GM21381 (cell line): ENCODE results near the gene GLRX.
A peak's percentile ranks its signal among the peaks of the same experiment; 100 is the strongest.

ENCODE experiments used
- ATAC-seq: cut with Tn5 transposase; IDR thresholded peaks from one replicate; pipeline ENCODE4 v1.9.1; 2021; ENCODE audit warnings: mild to moderate bottlenecking, moderate library complexity; ENCODE audit not compliant: unreplicated experiment

Gene GLRX, protein sequence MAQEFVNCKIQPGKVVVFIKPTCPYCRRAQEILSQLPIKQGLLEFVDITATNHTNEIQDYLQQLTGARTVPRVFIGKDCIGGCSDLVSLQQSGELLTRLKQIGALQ

DNA sequence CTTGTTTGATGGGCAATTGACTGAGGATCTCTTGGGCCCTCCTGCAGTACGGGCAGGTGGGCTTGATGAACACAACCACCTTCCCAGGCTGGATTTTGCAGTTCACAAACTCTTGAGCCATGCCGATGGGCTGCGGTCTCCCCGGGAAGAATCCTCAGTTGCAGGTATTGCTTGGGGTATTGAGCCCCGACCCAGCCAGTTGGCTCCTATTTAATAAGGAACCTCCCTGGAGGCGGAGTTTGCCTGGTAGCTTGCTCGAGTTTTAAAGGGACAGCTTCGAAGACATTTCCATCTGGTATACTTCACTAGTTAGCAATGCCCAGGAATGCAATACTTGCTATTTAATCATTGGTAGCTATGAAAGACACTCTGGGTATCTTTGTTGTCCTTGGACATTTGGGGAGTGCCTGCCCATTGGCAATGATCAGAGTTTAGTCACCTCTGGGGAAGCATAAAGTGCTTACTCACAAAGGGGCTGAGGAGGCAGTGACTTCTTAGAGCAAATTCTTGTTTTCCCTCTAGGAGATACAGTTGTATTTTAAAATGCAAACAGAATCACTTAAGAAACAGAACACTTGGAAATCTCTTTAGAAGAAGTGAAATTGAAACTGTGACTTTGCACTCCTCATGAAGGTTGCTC, at the start of gene GLRX:
GLRX (minus strand) TSS at position 185 of the 640 bp plus-strand sequence; CDS start at position 121, 64 bp downstream.
- peak; percentile 44 for ATAC-seq

GRCh38 chr5:95871146-95871806, 48.8 kb upstream of the GLRX start:
- no peak for ATAC-seq

DNA sequence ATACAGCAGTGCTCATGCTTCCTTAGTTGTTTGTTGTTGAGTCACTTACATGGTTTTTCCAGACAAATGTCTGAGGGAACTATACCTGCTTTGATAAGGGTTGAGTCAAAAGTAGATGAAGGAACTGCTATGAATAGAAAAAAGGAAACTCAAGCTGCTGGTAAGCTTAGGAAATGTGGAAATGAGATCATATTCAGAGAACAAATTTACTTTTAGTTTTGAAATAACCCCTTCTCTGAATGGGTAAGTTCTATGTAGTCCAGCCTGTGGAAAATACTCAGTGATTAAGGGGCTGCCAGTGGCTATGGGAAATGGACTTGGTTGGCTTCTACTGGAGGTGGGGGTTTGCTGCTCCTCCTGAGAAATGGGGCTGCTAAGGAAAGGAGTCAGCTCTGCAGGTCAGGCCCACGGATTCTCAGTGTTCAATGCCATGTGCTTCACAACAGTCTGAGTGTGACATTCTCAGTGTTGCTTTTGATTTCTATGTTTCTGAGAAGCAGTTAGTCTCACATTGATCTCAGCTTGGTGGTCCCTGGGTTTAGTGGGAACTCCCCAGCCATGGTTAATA, 47.7 kb upstream of the GLRX start:
- ATAC-seq = peak; percentile 60

DNA sequence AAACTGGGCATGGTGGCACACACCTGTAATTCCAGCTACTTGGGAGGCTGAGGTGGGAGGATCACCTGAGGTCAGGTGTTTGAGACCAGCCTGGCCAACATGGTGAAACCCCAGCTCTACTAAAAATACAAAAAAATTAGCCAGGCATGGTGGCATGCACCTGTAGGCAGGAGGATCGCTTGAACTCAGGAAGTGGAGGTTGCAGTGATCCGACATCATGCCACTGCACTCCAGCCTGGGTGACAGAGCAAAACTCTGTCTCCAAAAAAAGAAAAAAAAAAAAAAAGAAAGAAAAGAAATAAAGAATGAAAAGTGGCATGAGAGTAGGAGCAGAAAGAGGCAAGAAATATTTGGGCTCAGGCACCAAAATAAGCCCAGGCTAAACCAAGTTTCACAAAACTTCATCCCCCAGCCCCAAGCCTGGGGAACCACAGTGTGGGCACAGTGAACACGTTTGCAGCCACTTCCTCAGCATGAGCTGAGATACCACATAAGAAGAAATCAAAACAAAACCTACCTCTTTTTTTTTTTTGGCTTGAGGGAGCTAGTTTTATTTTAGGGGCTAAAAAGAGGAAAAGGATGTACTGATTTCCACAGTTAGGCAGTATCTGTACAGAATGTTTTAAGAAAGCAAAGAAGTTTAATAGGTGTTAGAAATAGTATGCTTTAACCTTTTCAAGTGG, 46.8 kb upstream of the GLRX start:
- peak; percentile 53 for ATAC-seq

DNA sequence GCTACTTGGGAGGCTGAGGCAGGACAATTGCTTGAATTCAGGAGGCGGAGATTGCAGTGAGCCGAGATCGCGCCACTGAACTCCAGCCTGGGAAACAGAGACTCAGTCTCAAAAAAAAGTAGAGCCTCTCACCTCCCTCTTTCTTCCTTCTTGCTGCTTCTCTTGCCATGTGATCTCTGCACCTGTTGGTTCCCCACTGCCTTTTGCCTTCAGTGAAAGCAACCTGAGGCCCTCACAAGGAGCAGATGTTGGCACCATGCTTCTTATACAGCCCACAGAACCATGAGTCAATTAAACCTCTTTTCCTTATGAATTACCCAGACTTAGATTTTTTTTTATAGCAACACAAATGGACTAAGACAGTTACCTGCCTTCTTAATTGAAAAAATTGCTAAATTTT, 45.6 kb upstream of the GLRX start:
- no peak for ATAC-seq

DNA sequence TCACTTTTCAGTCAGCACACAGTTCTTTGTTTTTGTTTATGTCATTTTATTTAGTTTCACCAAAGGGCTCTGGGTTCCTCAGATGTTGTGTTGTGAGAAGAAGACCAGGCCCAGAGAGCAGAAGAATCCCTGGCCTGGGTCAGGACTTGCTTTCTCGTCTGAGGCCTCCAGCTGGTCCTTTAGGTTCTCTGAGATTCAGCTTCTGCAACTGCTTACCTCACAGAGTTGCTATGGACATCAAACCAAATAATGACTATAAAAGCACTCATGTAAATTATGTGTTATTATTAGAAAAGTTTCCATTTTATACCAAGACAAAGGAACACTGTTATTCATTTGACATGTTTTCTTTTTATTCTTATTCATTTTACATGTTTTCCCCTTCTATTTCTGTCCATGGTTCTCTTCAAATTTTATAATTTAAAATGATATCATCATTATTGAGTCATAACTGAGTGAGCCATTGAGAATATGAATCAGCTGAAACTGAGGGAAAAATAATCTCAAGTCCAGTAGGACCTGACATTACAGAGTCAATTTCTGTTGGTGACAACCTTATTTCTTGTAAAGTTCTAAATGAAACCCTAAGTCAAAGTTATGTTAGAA, 44.0 kb upstream of the GLRX start:
- ATAC-seq = no peak

- no peak for ATAC-seq
Measured at GRCh38 chr5:95864944-95865504, 42.5 kb upstream of the GLRX start.

GRCh38 chr5:95864456-95864855, 41.9 kb upstream of the GLRX start:
- ATAC-seq = no peak

- ATAC-seq = no peak
Measured at GRCh38 chr5:95863383-95863757, 40.8 kb upstream of the GLRX start.

GRCh38 chr5:95862671-95863382, 40.3 kb upstream of the GLRX start:
- ATAC-seq = no peak

DNA sequence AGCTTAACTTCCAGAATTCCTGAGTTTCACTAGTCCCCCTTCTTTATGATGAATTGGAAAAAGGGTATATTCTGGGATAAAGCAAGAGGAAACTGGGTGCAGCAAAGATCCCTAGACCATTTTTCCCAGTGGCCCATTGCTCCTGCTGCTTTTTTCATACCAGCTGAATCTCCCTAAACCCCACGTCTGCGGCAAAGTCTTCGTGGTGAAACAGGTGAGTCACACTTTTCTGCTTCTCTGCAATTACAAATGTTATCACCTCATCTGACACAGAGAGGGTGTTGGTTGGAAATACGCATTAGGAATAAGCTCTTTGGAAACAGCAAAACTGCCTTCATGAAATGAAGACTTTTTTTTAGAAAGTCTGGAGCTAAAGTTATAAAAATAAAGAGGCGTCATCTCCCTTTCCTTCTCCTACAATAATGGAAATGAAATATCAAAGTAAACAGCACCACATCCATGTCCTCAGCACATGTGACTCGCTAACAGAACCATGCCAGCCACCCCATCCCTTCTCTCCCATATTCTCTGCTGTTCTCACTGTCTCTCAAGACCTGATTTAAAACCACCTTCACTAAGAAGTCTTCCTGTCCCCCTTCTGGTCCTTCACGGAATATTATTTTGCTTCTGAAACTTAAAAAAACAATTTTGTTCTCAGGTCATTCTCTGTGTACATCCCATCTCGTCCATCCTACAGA, 39.5 kb upstream of the GLRX start:
- ATAC-seq = no peak

GRCh38 chr5:95861221-95861863, 38.8 kb upstream of the GLRX start:
- ATAC-seq = no peak

DNA sequence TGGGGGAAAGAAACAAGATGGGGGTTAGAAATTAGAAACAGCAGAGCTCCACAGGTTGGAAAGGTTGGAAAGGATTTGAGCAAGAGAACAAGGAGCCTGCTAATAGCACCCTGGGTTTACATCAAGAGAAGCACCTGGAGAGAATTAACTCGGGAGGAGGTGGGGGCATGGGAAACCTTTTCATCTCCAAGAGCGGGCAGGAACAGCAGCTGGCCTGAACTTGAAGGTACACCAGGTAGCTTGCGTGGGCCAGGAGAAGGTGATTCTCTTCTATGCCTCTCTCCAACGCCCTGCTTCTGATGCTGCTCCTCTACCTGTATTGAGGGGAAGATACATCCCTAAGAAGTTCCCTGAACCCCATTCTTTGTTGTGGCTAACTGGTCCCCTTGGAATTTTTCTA, 37.1 kb upstream of the GLRX start:
- ATAC-seq = no peak

DNA sequence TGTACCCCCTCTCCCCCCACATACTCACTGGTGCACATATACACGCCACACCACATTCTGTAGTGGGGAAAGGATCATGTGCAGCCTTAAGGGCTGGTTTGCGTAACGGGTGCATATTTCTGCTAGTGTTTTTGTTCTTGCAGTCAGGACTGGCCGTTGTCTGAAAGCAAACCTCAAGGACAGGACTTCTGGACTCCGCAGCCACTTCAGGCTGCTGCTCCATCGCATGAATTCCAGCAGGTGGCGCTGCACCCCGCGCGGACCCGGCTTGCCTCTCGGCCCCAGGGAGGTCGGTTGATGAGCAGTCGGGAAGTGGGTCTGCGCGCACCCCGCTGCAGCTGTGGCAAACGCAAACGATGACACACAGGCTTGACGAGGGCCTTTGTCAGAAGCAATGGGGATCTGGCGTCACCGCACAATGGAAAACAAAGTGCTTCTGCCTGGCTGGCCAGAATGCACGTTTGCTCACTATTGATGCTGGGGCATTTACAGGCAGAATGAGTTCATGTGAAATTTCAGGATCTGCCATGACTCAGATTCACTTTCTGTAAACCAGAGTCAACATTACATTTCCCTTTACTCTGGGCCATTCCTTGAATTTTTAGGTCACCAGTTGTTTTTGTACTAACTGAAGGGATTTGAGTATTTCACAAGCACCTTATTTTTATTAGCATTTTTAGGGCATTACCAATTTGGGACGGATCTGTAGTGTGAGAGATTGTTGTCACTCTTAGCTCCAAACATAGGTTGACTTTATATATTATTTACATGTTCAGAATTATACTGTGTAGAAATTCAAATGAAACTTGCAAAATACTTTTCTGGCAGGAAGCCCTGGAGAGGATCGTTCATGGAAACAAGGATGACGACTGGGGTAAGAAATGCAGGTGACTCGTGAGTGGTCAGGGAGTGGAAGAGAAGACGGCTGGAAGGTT, 36.4 kb upstream of the GLRX start:
- peak; percentile 88 for ATAC-seq

- ATAC-seq = no peak
Measured at GRCh38 chr5:95858023-95858461, 35.5 kb upstream of the GLRX start.

GRCh38 chr5:95857185-95857945, 34.8 kb upstream of the GLRX start:
- no peak for ATAC-seq

DNA sequence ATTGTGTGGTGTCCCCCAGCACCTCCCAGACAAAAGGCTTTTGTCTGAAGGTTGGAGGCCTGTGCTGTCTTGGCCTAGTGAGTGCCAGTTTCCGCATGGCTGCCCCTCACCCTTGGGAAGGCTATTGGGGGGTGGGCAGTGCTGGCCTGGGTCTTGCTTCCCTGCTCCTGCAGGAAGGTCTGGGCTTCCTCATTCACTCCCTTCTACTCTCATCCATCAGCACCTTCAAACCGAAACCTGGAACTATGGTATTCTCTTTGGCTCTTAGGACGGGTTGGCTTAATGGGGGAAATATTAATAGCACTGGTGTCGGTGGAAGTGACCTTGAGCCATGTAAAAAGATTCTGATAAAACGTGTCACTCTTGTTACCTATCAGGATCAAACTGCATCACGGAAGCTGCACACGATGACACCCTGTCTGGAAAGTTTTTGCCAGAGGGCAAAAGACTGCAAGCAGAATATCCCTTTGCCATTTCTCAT, 34.0 kb upstream of the GLRX start:
- no peak for ATAC-seq
